Articular chondrocyte of knee joint (primary cell): ENCODE results near the gene SLC19A3. TPM values are rescaled to one million over a fixed set of nuclear protein-coding genes. Genes with fewer than 3 reads are reported as not detected.

Source experiments
- small RNA-seq: library from RNA; depleted of rRNA; stranded (forward); fragments of <200 nt; gene quantifications from one replicate; pipeline ENCODE3, GENCODE V24; 2012
- total RNA-seq: library from RNA; depleted of rRNA; stranded (reverse); fragments of >200 nt; gene quantifications from 2 replicates; pipeline ENCODE4 v1.2.3, GENCODE V29; 2012

Gene SLC19A3
- total RNA-seq: 9.3 and 9.9 TPM in 2 replicates

GRCh38 chr2:227717687-227718567 is at the start of gene SLC19A3:
Gene SLC19A3 (minus strand): TSS chr2:227718028. CDS start chr2:227702318, 15,710 bp downstream.

GRCh38 chr2:227745594-227745993 is 27.8 kb upstream of the SLC19A3 start, which contains the start of gene SCYGR8:
Gene SCYGR8 (plus strand): TSS chr2:227745894. CDS start chr2:227745894, 0 bp downstream.

GRCh38 chr2:227728035-227728434 is 10.2 kb upstream of the SLC19A3 start, which contains the start of gene SCYGR7:
Gene SCYGR7 (plus strand): TSS chr2:227728335. CDS start chr2:227728335, 0 bp downstream.

GRCh38 chr2:227724394-227725039 is 6.7 kb upstream of the SLC19A3 start, which contains the start of gene SCYGR6:
Gene SCYGR6 (minus strand): TSS chr2:227724757. CDS start chr2:227724757, 0 bp downstream.

GRCh38 chr2:227666631-227667170 is 51.1 kb downstream of the SLC19A3 start, which contains the start of gene SCYGR5:
Gene SCYGR5 (plus strand): TSS chr2:227666804. CDS start chr2:227666804, 0 bp downstream.

Small RNAs within 50 kb of the gene (small RNA-seq; reads per million reads assigned to genes)
- gene RNA5SP121: not detected

Other genes starting within 250 kb of the SLC19A3 start
- gene AGFG1, start 245.9 kb downstream of the SLC19A3 start, total RNA-seq: 75.3 and 80.1 TPM in 2 replicates
- not detected in 2 replicates for gene SCYGR2, start 119.1 kb downstream of the SLC19A3 start, total RNA-seq
- gene SCYGR3, start 103.2 kb downstream of the SLC19A3 start, total RNA-seq: not detected in 2 replicates
- gene SCYGR4, start 100.5 kb downstream of the SLC19A3 start, total RNA-seq: 0.11 TPM in 1 of 2 replicates, not detected in the other
- gene SCYGR5, start 51.2 kb downstream of the SLC19A3 start, total RNA-seq: not detected in 2 replicates
- not detected in 2 replicates for gene SCYGR6, start 6.7 kb upstream of the SLC19A3 start, total RNA-seq
- gene SCYGR7, start 10.3 kb upstream of the SLC19A3 start, total RNA-seq: not detected in 2 replicates
- not detected in 2 replicates for gene SCYGR8, start 27.9 kb upstream of the SLC19A3 start, total RNA-seq
- gene CCL20, start 95.8 kb upstream of the SLC19A3 start, total RNA-seq: not detected in 2 replicates
- gene DAW1, start 153.6 kb upstream of the SLC19A3 start, total RNA-seq: 0.13 and 0.22 TPM in 2 replicates